ENCODE results near the gene SP3.

Gene SP3

GRCh38 chr2:173966274-173967098, 1.3 kb upstream of the SP3 start:
- DNase-seq = no peak

GRCh38 chr2:173964565-173965371, 405 bp downstream of the SP3 start:
- DNase-seq = peak; percentile 95

GRCh38 chr2:173963817-173964564, 1.2 kb downstream of the SP3 start:
- DNase-seq = peak; percentile 92

- DNase-seq = peak; percentile 79
Observed at GRCh38 chr2:173963323-173963816, 1.8 kb downstream of the SP3 start.

- no peak for DNase-seq
Observed at GRCh38 chr2:173962583-173963110, 2.5 kb downstream of the SP3 start.

- DNase-seq = no peak
Observed at GRCh38 chr2:173962031-173962430, 3.1 kb downstream of the SP3 start.

GRCh38 chr2:173961346-173961705, 3.8 kb downstream of the SP3 start:
- peak; percentile 46 for DNase-seq

- no peak for DNase-seq
Observed at GRCh38 chr2:173959909-173960308, 5.3 kb downstream of the SP3 start.

GRCh38 chr2:173959358-173959884, 5.8 kb downstream of the SP3 start:
- DNase-seq = no peak

- DNase-seq = no peak
Observed at GRCh38 chr2:173958198-173958846, 6.9 kb downstream of the SP3 start.

GRCh38 chr2:173957517-173957916, 7.7 kb downstream of the SP3 start:
- DNase-seq = no peak

GRCh38 chr2:173956454-173956853, 8.7 kb downstream of the SP3 start:
- DNase-seq = no peak

GRCh38 chr2:173955867-173956266, 9.3 kb downstream of the SP3 start:
- DNase-seq = no peak

GRCh38 chr2:173955004-173955403, 10.2 kb downstream of the SP3 start:
- no peak for DNase-seq

GRCh38 chr2:173953047-173953424, 12.1 kb downstream of the SP3 start:
- DNase-seq = no peak

GRCh38 chr2:173952267-173953046, 12.7 kb downstream of the SP3 start:
- DNase-seq = no peak

GRCh38 chr2:173948842-173949241, 16.3 kb downstream of the SP3 start:
- no peak for DNase-seq

- DNase-seq = no peak
Observed at GRCh38 chr2:173948198-173948597, 17.0 kb downstream of the SP3 start.

GRCh38 chr2:173947131-173947530, 18.0 kb downstream of the SP3 start:
- DNase-seq = no peak

GRCh38 chr2:173943738-173944137, 21.4 kb downstream of the SP3 start:
- DNase-seq = no peak

- DNase-seq = no peak
Observed at GRCh38 chr2:173942861-173943523, 22.2 kb downstream of the SP3 start.

Measured in fibroblast of skin of scalp (primary cell).